Rectal smooth muscle tissue (tissue), 1 donor: ENCODE data around the gene B9D2.

Experiments used
- H3K27ac ChIP-seq: one replicate; pipeline ENCODE4 v1.7.0; 2013; ENCODE audit warnings: low read depth, low read length, inconsistent platforms
- H3K27me3 ChIP-seq: one replicate; pipeline ENCODE4 v1.7.0; 2013; ENCODE audit warnings: low read length; ENCODE audit not compliant: control insufficient read depth, insufficient read depth
- H3K36me3 ChIP-seq: one replicate; pipeline ENCODE4 v1.7.0; 2013; ENCODE audit warnings: low read length; ENCODE audit not compliant: control insufficient read depth, insufficient read depth
- H3K4me1 ChIP-seq: one replicate; pipeline ENCODE4 v1.7.0; 2013; ENCODE audit warnings: low read length; ENCODE audit not compliant: control insufficient read depth, insufficient read depth
- H3K4me3 ChIP-seq: one replicate; pipeline ENCODE4 v1.7.0; 2013; ENCODE audit warnings: low read length
- H3K9ac ChIP-seq: one replicate; pipeline ENCODE4 v1.7.0; 2013; ENCODE audit warnings: low read length

Gene B9D2

GRCh38 chr19:41321600-41322270 lies 42.2 kb downstream of the B9D2 start:
- Histone ChIP-seq H3K27ac (no peak overlapping the region), H3K4me1 (peaks cover 27% of the 10 kb centered on the region), H3K27me3 (no peaks in the 10 kb centered on the region), H3K4me3 (no peak overlapping the region), H3K9ac (no peak overlapping the region), H3K36me3 (peaks cover 31% of the 10 kb centered on the region)

GRCh38 chr19:41321204-41321599 lies 42.7 kb downstream of the B9D2 start:
- no peak overlapping the region for H3K4me3 ChIP-seq
- H3K27ac ChIP-seq: no peak overlapping the region
- peaks cover 24% of the 10 kb centered on the region for H3K4me1 ChIP-seq
- no peaks in the 10 kb centered on the region for H3K27me3 ChIP-seq
- H3K36me3 ChIP-seq: peaks cover 36% of the 10 kb centered on the region
- H3K9ac ChIP-seq: no peak overlapping the region

- no peak overlapping the region for H3K9ac ChIP-seq
- no peaks in the 10 kb centered on the region for H3K27me3 ChIP-seq
- H3K4me1 ChIP-seq: peaks cover 19% of the 10 kb centered on the region
- H3K27ac ChIP-seq: no peak overlapping the region
- H3K4me3 ChIP-seq: no peak overlapping the region
- peaks cover 40% of the 10 kb centered on the region for H3K36me3 ChIP-seq
These were observed 43.4 kb downstream of the B9D2 start for GRCh38 chr19:41320568-41320967.

- H3K4me1 ChIP-seq: peaks cover 19% of the 10 kb centered on the region
- peaks cover 40% of the 10 kb centered on the region for H3K36me3 ChIP-seq
- no peak overlapping the region for H3K27ac ChIP-seq
- H3K9ac ChIP-seq: no peak overlapping the region
- no peak overlapping the region for H3K4me3 ChIP-seq
- no peaks in the 10 kb centered on the region for H3K27me3 ChIP-seq
These were observed 43.8 kb downstream of the B9D2 start for GRCh38 chr19:41320185-41320518.

- Histone ChIP-seq H3K4me3 (no peak overlapping the region), H3K36me3 (peaks cover 40% of the 10 kb centered on the region)
These were observed 44.3 kb downstream of the B9D2 start for GRCh38 chr19:41319500-41320184.

GRCh38 chr19:41318696-41319499 lies 45.1 kb downstream of the B9D2 start:
- no peak overlapping the region for H3K27ac ChIP-seq
- no peak overlapping the region for H3K4me3 ChIP-seq
- H3K4me1 ChIP-seq: peaks cover 13% of the 10 kb centered on the region
- H3K36me3 ChIP-seq: peaks cover 42% of the 10 kb centered on the region
- H3K9ac ChIP-seq: no peak overlapping the region
- H3K27me3 ChIP-seq: no peaks in the 10 kb centered on the region

More at GRCh38 chr19:41319500-41320184, 44.3 kb downstream of the B9D2 start:
- Histone ChIP-seq H3K27ac (no peak overlapping the region), H3K27me3 (no peaks in the 10 kb centered on the region), H3K4me1 (peaks cover 16% of the 10 kb centered on the region), H3K9ac (no peak overlapping the region)

- H3K9ac ChIP-seq: no peak overlapping the region
These were observed 47.5 kb downstream of the B9D2 start for GRCh38 chr19:41316306-41316920.

GRCh38 chr19:41311613-41312012 lies 52.3 kb downstream of the B9D2 start:
- Histone ChIP-seq H3K4me3 (no peak overlapping the region), H3K36me3 (peaks cover 14% of the 10 kb centered on the region), H3K4me1 (peaks cover 15% of the 10 kb centered on the region), H3K9ac (no peak overlapping the region), H3K27me3 (no peaks in the 10 kb centered on the region), H3K27ac (no peak overlapping the region)

More at GRCh38 chr19:41316306-41316920, 47.5 kb downstream of the B9D2 start:
- Histone ChIP-seq H3K27ac (no peak overlapping the region), H3K36me3 (peaks cover 43% of the 10 kb centered on the region), H3K4me3 (no peak overlapping the region), H3K27me3 (no peaks in the 10 kb centered on the region), H3K4me1 (no peaks in the 10 kb centered on the region)

- no peak overlapping the region for H3K9ac ChIP-seq
- H3K27me3 ChIP-seq: no peaks in the 10 kb centered on the region
- H3K4me3 ChIP-seq: peak overlapping the region; percentile 97
- H3K36me3 ChIP-seq: peaks cover 14% of the 10 kb centered on the region
- peaks cover 15% of the 10 kb centered on the region for H3K4me1 ChIP-seq
- no peak overlapping the region for H3K27ac ChIP-seq
These were observed 52.9 kb downstream of the B9D2 start for GRCh38 chr19:41311072-41311471.

GRCh38 chr19:41310033-41310831 lies 53.7 kb downstream of the B9D2 start, which contains the start of gene CCDC97:
Gene CCDC97 (plus strand): TSS chr19:41310172. CDS start chr19:41310311, 139 bp downstream.
- Histone ChIP-seq H3K36me3 (peaks cover 18% of the 10 kb centered on the region), H3K9ac (peak within 1 kb of the TSS; percentile 98), H3K27me3 (no peaks in the 10 kb centered on the region), H3K4me3 (peak within 1 kb of the TSS; percentile 97), H3K27ac (peak within 1 kb of the TSS; percentile 97), H3K4me1 (peaks cover 15% of the 10 kb centered on the region)

- no peaks in the 10 kb centered on the region for H3K27me3 ChIP-seq
- H3K4me1 ChIP-seq: peaks cover 15% of the 10 kb centered on the region
- peak overlapping the region; percentile 97 for H3K27ac ChIP-seq
- H3K4me3 ChIP-seq: peak overlapping the region; percentile 97
- H3K9ac ChIP-seq: peak overlapping the region; percentile 98
- peaks cover 25% of the 10 kb centered on the region for H3K36me3 ChIP-seq
These were observed 54.5 kb downstream of the B9D2 start for GRCh38 chr19:41309180-41310032.
